GM19043 (cell line): ENCODE results near the gene LENEP.
A peak's percentile ranks its signal among the peaks of the same experiment; 100 is the strongest.
"Not testable (repeated sequence)": the region's sequence is repeated elsewhere in the genome, so short reads cannot be mapped to it uniquely, and the experiment has no call there.

ENCODE experiments used
- ATAC-seq: cut with Tn5 transposase; IDR thresholded peaks from one replicate; pipeline ENCODE4 v1.9.1; 2021; ENCODE audit warnings: low read depth; ENCODE audit not compliant: unreplicated experiment

LENEP gene

DNA sequence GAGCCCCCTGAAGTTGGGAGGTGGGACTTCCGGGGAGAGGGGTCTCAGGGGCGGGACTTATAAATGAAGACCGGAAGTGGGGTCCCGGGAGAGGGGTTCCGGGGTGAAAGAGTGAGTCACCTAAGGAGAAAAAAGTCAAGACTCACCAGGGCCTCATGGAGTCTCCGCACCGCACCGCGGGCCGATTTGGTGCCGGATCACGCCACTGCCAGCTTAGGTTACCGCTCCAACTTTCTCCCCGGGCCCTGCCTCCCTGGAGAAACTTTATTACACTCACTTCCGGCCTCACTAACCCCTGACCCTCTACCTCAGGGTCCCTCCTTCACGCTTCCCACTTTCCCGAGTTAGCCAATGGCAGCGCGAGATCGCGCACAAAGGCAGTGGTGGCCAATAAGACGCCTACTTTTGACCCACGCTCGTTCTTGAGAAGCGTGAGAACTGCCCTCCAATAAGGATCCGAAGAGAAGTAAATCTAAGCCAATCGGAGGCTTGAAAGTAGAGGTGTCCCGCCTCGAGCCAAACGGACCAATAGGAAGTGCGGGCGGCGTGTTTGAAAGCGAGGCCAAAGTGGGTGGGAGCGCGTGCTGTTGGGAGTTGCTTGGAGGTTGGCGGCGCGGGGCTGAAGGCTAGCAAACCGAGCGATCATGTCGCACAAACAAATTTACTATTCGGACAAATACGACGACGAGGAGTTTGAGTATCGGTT, 19.1 kb upstream of the LENEP start, which contains the start of gene CKS1B:
Gene CKS1B (plus strand): TSS at position 580 of the 706 bp plus-strand sequence. CDS start 65 bp downstream, at position 645.
- peak; percentile 70 for ATAC-seq

DNA sequence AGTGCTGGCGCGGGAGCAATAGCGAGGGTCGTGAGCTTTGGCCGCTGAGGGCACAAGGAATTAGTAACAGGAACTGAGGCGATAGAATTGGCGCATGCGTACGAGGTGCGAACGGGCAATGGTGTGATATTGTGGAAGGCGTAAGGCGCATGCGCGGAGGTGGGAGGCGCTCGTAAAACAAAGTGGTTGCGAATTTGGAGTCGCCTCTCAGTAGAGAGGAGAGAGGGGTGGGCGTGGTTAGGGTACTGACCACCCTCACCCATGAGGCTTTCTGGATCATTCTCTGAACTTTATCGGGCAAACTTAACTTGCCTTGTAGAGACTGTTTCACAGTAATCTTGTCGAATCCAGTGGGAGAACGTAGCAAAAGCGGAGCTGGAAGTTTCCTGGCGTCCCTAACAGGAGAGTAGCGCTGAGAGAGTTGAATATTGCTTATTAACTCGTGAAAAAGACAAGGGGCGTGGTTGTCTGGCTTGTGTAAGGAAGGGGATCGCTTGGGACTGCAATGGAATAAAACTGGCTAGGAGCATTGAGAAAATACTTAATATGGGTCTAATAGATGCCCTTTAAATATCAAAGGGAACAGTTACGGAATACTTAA, 18.5 kb upstream of the LENEP start:
- peak; percentile 35 for ATAC-seq

DNA sequence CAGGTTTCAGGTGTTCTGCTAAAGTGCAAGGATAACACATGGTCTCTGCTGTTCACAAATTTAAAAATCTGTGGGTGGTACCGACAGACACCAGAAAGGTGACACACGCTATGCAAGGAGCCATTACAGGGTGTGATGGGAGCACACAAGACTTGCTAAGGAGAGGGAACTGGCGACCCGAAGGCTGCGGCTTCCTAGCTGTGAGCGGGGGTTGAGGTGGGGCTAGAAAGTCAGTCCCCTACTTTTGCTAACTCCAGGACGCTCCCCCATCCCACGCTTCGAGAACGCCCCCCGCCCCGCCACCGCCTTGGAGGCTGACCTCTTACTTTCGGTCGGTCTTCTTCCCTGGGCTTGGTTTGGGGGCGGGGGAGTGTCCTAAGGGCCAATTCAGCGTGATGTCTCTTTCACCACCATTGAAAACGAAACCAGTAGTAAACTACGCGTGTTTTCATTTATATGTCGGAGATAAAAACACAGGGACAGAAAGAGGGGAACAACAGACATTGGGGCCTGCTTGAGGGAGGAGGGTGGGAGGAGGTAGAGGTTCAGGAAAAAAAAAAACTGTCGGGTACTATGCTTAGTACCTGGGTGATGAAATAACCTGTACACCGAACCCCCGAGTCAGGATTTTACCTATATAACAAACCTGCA, 17.9 kb upstream of the LENEP start:
- no peak for ATAC-seq

DNA sequence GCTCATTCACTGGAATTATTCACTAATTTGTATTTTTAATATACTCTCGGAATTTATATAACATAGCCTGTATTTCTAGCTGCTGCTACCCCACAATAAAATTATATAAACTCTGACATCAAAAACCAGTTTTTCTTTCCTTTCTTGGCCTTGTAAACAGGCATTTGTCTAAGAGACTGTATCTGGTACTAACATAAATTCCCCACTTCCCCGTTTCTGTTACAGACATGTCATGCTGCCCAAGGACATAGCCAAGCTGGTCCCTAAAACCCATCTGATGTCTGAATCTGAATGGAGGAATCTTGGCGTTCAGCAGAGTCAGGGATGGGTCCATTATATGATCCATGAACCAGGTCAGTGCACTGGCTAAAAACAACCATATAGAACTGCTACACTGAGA, 15.6 kb upstream of the LENEP start:
- not testable (repeated sequence) for ATAC-seq

- no peak for ATAC-seq
Measured at GRCh38 chr1:154978360-154978759, 15.0 kb upstream of the LENEP start.

DNA sequence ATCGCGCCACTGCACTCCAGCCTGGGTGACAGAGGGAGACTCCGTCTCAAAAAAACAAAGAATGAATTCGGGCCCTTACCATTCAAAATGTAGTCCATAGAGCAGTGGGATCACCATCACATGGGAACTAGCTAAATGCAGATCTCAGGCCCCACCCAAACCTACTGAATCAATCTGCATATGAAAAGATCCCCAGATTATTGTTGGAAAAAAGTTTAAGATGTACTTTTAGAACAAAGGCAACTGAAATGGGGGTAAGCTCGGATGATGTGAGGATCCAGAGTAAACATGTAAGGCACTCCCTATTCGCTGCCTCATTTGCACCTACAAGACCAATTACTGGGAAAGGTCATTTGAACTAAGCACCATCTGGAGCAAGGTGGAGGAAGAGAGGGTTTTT, 11.0 kb upstream of the LENEP start:
- ATAC-seq = no peak

DNA sequence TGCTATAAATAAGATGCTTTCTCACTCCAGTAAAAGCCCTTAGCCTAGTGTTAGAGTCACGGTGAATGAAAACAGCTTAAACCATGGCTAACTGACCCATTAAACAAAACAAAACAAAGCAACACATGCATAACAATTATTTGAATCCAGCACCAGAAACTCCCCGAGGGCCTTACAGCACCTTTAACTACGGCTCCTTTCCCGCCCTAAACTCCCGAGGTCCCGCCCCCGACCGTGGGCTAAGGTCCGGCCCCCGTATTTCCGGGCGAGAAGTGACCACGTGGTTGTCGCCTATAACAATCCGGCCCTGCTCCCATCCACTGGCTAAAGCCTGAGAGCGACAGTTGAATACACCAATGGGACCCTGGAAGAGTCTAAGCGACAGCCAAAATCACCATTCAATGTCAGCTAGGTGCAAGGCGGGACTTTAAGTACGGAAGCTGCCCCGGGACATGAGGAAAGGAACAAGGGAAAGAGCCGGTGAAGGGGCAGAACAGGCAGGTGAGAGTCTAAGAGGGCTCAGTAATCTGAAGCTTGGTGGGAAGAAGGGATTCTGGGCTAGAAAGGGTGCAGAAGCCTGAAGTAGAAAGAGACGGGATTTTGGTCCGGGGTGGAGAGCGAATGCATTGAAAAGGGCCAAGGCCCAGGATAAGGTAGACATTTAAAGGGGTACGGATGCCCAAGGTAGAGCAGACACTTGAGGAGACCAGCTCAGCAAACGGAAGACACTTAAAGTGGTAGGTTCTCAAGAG, 10.3 kb upstream of the LENEP start, which contains the start of gene FLAD1:
Gene FLAD1 (plus strand): TSS at position 448 of the 752 bp plus-strand sequence. CDS start 351 bp downstream, outside the sequence.
- peak; percentile 98 for ATAC-seq

DNA sequence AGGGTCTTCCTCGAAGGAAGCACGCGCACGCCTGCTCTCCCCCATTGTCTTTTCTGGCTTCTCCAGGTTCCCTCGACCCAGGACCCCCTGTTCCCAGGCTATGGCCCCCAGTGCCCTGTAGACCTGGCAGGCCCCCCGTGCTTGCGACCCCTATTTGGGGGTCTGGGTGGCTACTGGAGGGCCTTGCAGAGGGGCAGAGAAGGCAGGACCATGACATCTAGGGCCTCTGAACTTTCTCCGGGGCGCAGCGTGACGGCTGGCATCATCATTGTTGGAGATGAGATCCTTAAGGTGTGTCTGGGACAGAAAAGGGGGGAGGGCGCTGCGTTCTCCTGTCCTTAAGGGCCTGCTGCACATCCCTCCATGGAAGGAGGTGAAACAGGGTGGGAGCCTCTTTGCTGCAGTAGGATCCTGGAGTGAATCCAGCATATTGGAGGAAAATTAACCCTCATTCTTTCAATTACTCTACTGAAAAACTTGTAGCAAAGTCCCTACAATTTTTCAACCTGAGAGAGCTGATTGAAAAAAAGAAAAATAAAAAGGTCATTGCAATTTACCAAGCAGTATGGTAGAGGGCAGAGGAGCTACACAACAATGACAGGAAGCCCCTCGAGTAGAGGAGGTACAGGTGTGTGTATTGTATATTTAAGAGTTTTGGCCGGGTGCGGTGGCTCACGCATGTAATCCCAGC, 9.5 kb upstream of the LENEP start:
- no peak for ATAC-seq

- not testable (repeated sequence) for ATAC-seq
Measured at GRCh38 chr1:154986736-154987135, 6.7 kb upstream of the LENEP start.

DNA sequence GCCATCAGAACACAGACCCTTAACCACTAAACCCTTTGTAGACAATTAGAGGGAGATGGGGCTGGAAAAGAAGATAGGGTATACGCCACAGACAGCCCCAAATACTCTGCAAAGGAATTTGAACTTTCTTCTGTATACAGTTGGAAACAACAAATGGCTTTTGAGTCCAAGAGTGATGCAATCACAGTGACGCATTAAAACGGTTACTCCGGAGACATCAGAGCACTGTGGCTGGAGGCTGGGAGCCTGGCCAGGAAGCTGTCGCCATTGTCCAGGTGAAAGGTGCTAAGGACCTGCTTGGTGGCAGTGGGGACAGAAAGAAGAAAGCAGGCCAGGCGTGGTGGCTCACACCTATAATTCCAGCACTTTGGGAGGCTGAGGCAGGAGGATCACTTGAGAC, 6.1 kb upstream of the LENEP start:
- ATAC-seq = no peak

- ATAC-seq = no peak
Measured at GRCh38 chr1:154988058-154988954, 5.1 kb upstream of the LENEP start.

DNA sequence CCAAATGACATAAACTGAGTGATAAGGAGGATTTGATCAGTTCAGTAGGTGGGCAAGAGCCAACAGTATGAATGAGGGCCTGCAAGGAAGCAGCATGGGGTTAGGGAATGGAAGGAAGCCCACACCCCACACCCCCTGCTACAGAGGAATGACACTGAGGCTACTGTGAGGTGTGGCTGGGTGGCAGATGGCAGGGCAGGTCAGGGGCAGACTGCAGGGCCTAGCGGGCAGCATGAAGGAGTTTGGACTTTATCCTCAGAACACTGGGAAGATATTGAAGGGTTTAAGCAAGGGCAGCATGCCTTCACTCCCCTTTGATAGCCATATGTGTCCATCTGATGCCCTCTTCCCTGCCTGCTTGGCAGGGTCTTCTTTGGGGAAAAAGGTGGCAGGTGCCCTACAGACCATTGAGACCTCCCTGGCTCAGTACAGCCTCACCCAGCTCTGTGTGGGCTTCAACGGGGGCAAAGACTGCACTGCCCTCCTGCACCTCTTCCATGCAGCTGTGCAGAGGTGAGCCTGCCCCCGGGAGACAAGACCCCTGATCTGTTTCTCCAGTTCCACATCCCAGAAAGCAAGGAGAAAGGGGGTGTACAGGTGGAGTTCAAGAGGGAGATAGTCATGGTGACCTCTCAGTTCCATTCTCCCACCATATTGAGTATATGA, 4.1 kb upstream of the LENEP start:
- no peak for ATAC-seq

DNA sequence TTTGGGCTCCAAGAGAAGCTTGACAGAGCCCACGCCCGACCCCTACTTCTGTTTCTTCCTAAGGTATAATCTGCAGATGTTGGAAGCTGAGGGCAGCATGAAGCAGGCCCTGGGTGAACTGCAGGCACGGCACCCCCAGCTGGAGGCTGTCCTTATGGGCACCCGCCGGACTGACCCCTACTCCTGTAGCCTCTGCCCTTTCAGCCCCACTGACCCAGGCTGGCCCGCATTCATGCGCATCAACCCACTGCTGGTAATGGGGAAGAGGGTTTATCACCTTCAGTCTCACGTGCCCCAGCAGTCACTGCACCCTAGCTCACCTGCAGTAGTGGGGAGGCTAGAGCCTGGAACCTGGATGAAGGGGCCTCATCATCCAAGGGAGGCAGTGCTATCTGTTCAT, 3.1 kb upstream of the LENEP start:
- ATAC-seq = no peak

GRCh38 chr1:154992721-154993571, 440 bp upstream of the LENEP start:
- no peak for ATAC-seq

GRCh38 chr1:154994269-154994587, 842 bp downstream of the LENEP start:
- no peak for ATAC-seq

DNA sequence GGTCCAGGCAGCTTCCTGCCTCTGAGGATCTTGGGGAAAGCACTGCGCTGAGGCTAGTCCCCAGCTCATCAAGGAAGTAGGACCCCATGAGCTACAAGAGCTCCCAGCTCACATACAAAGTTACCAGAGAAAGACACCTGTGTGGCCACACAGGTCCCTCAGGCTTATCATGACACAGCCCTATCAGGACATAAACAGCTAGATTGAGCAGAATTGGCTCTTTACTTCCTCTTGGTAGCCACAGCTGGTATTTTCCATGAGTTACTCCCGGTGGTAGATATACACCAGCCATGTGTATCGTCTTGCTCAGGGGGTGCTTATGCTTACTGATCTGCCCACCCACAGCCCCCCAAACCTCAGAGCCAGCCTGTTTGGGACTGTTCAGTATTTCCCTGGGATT, 1.2 kb downstream of the LENEP start:
- no peak for ATAC-seq

DNA sequence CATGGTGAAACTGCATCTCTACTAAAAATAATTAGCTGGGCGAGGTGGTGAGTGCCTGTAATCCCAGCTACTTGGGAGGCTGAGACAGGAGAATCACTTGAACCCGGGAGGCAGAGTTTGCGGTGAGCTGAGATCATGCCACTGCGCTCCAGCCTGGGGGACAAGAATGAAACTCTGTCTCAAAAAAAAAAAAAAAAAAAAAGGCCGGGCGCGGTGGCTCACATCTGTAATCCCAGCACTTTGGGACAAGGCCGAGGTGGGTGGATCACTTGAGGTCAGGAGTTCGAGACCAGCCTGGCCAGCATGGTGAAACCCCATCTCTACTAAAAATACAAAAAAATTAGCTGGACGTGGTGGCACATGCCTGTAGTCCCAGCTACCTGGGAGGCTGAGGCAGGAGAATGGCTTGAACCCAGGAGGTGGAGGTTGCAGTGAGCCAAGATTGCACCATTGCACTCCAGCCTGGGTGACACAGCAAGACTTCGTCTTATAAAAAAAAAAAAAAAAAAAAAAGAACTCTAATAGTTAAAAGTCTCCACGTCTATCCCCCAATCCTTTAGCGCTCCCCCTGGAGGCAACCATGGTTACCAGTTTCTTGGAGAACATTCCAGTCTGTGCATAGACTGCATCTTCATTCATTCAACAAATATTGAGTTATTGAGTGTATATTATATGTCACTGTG, 2.1 kb downstream of the LENEP start:
- not testable (repeated sequence) for ATAC-seq
